ENCODE data around the gene SBNO2. TPM values are rescaled to one million over a fixed set of nuclear protein-coding genes. Genes with fewer than 3 reads are reported as not detected.

Gene SBNO2
- total RNA-seq, 6 donors from 2014 or later: 44.8 to 159 (median 106) TPM

DNA sequence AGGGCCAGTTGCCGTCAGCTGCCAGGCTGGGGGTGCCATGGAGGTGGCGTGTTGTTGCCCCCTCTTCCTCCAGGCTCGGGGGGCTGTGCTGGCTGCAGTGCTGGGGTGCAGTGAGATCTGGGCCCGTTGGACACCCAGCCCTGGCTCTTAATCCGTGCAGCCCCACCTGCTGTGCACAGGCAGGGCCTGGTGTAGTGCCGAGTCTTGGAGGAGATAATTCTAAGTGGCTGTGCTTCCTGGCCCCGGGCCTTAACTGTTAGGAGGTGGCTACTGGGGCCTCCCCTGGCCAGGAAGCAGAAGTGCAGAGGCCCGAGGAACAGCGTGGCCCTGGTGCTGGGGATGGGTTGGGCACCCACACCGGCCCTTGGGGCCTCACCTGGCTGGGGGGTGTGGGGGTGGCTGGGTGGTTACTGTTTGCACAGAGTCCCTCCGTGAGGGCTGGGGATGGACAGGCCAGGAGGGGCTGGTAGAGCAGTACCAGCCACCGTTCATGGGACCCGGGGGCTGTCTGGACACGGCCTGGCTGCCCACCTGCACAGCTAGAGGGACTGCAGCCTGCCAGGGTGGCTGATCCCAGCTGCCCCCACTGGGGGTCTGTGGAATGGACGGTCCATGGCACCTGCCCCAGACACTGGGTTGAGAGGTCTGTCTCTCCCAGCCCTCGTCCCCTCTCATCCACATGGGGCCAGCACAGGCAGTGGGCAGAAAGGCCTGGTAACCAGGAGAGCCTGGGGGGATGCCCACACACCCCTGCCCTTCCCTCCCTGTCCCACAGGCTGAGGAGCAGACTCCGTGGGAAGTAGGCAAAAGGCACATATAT is 67.0 kb downstream of the SBNO2 start:
- ATAC-seq (ENCODE audit: low FRiP score in 2 of 2): no peak
- H3K27me3 ChIP-seq: no peaks in the 10 kb centered on the region
- TF ChIP-seq, protein P1, sequence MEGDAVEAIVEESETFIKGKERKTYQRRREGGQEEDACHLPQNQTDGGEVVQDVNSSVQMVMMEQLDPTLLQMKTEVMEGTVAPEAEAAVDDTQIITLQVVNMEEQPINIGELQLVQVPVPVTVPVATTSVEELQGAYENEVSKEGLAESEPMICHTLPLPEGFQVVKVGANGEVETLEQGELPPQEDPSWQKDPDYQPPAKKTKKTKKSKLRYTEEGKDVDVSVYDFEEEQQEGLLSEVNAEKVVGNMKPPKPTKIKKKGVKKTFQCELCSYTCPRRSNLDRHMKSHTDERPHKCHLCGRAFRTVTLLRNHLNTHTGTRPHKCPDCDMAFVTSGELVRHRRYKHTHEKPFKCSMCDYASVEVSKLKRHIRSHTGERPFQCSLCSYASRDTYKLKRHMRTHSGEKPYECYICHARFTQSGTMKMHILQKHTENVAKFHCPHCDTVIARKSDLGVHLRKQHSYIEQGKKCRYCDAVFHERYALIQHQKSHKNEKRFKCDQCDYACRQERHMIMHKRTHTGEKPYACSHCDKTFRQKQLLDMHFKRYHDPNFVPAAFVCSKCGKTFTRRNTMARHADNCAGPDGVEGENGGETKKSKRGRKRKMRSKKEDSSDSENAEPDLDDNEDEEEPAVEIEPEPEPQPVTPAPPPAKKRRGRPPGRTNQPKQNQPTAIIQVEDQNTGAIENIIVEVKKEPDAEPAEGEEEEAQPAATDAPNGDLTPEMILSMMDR (IDR thresholded peaks at IDR 0.05): peak in 4 of 6 experiments; percentile 9 to 28 (median 22)
- TF ChIP-seq EP300 (IDR thresholded peaks at IDR 0.05) (no peak), POLR2A (IDR thresholded peaks at IDR 0.05) (no peak)
- WGBS, 2 donors: 68 to 93% methylated on average over 6 to 16 of the region's 17 CpGs
- peak overlapping the region in 3 of 4 donors; percentile 2 to 97 (median 2) for H3K27ac ChIP-seq
- peak overlapping the region in 1 of 4 donors; percentile 5 for H3K4me3 ChIP-seq
- H3K4me1 ChIP-seq: peaks cover 29 to 51% (median 41%) of the 10 kb centered on the region in 4 donors
- no peaks in the 10 kb centered on the region for H3K9me3 ChIP-seq
- H3K36me3 ChIP-seq: peaks cover 23 to 65% (median 64%) of the 10 kb centered on the region in 4 donors
- peak; percentile 62 to 82 for DNase-seq

DNA sequence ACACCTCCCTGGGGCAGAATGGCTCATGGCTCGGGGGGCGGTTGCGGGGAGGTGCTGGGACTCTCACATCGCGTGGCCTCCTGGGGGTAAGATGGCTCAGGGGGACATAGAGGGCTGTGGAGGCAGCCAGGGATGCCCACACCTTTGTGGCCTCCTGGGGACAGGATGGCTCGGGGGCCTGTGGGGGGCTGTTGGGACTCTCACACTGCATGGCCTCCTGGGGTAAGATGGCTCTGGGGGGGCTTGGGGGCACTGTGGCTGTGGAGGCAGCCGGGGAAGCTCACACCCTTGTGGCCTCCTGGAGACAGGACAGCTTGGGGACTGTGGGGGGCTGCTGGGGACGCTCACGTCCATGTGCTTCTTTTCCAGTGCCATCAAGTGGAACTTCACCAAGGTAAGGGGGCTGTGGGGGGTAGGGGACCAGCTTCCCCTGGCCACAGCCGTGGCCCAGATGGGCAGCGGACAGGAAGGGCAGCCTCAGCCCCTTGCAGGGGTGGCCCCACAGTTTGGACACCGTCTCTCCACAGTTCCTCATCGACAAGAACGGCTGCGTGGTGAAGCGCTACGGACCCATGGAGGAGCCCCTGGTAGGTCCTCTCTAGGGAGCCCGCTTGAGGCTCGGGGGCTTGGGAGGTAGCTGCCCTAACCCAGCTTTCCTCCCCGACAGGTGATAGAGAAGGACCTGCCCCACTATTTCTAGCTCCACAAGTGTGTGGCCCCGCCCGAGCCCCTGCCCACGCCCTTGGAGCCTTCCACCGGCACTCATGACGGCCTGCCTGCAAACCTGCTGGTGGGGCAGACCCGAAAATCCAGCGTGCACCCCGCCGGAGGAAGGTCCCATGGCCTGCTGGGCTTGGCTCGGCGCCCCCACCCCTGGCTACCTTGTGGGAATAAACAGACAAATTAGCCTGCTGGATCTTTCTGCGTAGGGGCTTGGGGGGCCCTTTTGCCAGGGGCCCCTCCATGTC is 67.9 kb downstream of the SBNO2 start:
- no peak for ATAC-seq (ENCODE audit: low FRiP score in 2 of 2)
- no peaks in the 10 kb centered on the region for H3K27me3 ChIP-seq
- TF ChIP-seq POLR2A (IDR thresholded peaks at IDR 0.05): no peak
- TF ChIP-seq, protein P1 (IDR thresholded peaks at IDR 0.05): peak in 2 of 6 experiments; percentile 4 to 12
- peak in 1 of 2 donors; percentile 87 for DNase-seq
- WGBS, 2 donors: 86 to 91% methylated on average over 17 to 24 of the region's 32 CpGs
- peak overlapping the region; percentile 2 to 97 (median 96) for H3K27ac ChIP-seq
- peak overlapping the region in 2 of 4 donors; percentile 79 to 96 for H3K4me3 ChIP-seq
- peaks cover 23 to 56% (median 55%) of the 10 kb centered on the region in 4 donors for H3K36me3 ChIP-seq
- peaks cover 36 to 55% (median 49%) of the 10 kb centered on the region in 4 donors for H3K4me1 ChIP-seq
- no peaks in the 10 kb centered on the region for H3K9me3 ChIP-seq

DNA sequence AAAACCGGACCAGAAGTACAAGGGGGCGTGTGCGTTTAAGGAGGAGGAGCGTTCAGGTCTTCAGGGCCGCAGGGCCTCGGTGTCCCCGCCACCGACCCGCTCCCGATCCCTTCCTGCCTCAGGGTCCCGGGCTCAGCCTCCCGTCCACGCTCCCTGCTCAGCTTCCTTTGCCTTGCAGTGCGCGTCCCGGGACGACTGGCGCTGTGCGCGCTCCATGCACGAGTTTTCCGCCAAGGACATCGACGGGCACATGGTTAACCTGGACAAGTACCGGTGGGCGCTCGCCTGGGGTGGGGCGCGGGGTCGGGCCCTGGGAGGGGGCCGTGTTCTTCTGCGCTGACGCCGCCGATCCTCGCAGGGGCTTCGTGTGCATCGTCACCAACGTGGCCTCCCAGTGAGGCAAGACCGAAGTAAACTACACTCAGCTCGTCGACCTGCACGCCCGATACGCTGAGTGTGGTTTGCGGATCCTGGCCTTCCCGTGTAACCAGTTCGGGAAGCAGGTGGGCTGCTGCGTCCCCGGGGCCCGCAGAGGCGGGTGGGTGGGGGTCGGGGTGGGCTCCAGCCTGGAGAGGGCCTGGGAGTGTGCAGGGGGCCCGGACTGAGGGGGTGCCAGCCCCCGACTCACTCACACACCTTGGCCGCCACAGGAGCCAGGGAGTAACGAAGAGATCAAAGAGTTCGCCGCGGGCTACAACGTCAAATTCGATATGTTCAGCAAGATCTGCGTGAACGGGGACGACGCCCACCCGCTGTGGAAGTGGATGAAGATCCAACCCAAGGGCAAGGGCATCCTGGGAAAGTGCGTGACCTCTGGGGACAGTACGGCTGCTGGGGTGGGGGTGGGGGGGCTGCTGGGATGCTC is 68.8 kb downstream of the SBNO2 start:
- Histone ChIP-seq H3K36me3 (peaks cover 18 to 46% (median 46%) of the 10 kb centered on the region in 4 donors), H3K27me3 (no peaks in the 10 kb centered on the region), H3K4me1 (peaks cover 45 to 65% (median 58%) of the 10 kb centered on the region in 4 donors), H3K9me3 (no peaks in the 10 kb centered on the region), H3K27ac (peak overlapping the region; percentile 96 to 100 (median 97)), H3K4me3 (peak overlapping the region; percentile 25 to 96 (median 86))
- DNase-seq (peak in 1 of 2 donors; percentile 89), ATAC-seq (ENCODE audit: low FRiP score in 2 of 2) (no peak)
- no peak for TF ChIP-seq POLR2A (IDR thresholded peaks at IDR 0.05)
- TF ChIP-seq EP300 (IDR thresholded peaks at IDR 0.05): no peak
- peak; percentile 16 to 40 for TF ChIP-seq POLR2AphosphoS5 (IDR thresholded peaks at IDR 0.05)
- 40 to 70% methylated on average over 17 to 53 of the region's 69 CpGs for WGBS, 2 donors

DNA sequence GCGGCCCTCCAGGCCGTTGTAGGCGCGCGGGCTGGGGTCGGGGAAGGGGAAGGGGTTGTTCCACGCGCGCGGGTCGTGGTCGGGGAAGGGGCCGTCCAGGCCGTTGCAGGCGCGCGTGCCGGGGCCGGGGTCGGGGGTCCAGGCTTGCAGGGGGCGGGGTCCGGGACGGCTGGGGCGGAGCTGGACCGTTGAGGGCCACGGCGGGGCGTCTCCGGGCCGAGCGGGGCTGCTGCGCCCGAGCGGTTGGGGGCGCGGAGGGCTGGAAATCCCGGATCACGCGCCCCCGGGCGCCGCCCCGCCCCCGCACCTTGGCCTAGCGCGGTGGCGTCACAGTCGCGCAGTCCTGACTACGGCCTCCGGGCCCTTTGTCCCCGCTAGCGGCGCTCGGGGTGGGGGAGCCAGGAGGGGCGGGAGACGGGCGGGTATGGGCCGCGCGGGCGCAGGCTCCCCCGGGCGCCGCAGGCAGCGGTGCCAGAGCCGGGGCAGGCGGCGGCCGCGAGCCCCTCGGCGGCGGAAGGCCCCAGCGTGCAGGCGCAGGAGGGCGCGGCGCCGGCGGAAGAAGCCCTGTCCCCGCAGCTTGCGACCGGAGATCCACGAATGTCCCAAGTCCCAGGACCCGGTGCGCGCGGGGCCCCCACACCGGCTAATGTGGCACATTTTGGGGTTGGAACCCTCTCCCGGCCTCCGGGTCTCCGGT is 69.6 kb downstream of the SBNO2 start:
- TF ChIP-seq POLR2AphosphoS5 (IDR thresholded peaks at IDR 0.05) (peak in 1 of 2 donors; percentile 3), POLR2A (IDR thresholded peaks at IDR 0.05) (no peak), EP300 (IDR thresholded peaks at IDR 0.05) (peak in 1 of 4 donors; percentile 18)
- TF ChIP-seq, protein P1 (IDR thresholded peaks at IDR 0.05): peak in 3 of 6 experiments; percentile 11 to 27 (median 17)
- ATAC-seq (ENCODE audit: low FRiP score in 2 of 2): peak; percentile 9 to 60
- no peaks in the 10 kb centered on the region for H3K27me3 ChIP-seq
- no peaks in the 10 kb centered on the region for H3K9me3 ChIP-seq
- peak overlapping the region; percentile 77 to 96 (median 86) for H3K4me3 ChIP-seq
- peaks cover 18 to 39% (median 38%) of the 10 kb centered on the region in 4 donors for H3K36me3 ChIP-seq
- WGBS, 2 donors: 0% methylated on average over 48 of the region's 93 CpGs; no CpG with 5 or more reads in 1 of the 2 donors
- H3K27ac ChIP-seq: peak overlapping the region; percentile 96 to 100 (median 97)
- DNase-seq: peak; percentile 85 to 96
- peaks cover 53 to 72% (median 65%) of the 10 kb centered on the region in 4 donors for H3K4me1 ChIP-seq
